ENCODE data around the gene MED13.

- TF ChIP-seq, protein P1, sequence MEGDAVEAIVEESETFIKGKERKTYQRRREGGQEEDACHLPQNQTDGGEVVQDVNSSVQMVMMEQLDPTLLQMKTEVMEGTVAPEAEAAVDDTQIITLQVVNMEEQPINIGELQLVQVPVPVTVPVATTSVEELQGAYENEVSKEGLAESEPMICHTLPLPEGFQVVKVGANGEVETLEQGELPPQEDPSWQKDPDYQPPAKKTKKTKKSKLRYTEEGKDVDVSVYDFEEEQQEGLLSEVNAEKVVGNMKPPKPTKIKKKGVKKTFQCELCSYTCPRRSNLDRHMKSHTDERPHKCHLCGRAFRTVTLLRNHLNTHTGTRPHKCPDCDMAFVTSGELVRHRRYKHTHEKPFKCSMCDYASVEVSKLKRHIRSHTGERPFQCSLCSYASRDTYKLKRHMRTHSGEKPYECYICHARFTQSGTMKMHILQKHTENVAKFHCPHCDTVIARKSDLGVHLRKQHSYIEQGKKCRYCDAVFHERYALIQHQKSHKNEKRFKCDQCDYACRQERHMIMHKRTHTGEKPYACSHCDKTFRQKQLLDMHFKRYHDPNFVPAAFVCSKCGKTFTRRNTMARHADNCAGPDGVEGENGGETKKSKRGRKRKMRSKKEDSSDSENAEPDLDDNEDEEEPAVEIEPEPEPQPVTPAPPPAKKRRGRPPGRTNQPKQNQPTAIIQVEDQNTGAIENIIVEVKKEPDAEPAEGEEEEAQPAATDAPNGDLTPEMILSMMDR (IDR thresholded peaks at IDR 0.05; ENCODE audit: insufficient read depth, low read length, poor library complexity, severe bottlenecking): no peak
- no peak for TF ChIP-seq EZH2phosphoT487 (conservative IDR thresholded peaks at IDR 0.05; ENCODE audit: low read length)
Observed at GRCh38 chr17:62075308-62075815, 10.3 kb upstream of the MED13 start.
